Measurements from ENCODE around the gene TXNIP.

- TF ChIP-seq CTCF (IDR thresholded peaks at IDR 0.05 in 8 of 11, conservative IDR thresholded peaks at IDR 0.05 in 3 of 11): no peak
- TF ChIP-seq POLR2A (IDR thresholded peaks at IDR 0.05): no peak
These were observed 24.0 kb upstream of the TXNIP start for GRCh38 chr1:146020058-146021049.
